GM21515 (cell line): ENCODE measurements around the gene ADAMTS1.

Experiments
- ATAC-seq: cut with Tn5 transposase; IDR thresholded peaks from one replicate; pipeline ENCODE4 v1.9.1; 2021; ENCODE audit not compliant: unreplicated experiment

ADAMTS1 gene

DNA sequence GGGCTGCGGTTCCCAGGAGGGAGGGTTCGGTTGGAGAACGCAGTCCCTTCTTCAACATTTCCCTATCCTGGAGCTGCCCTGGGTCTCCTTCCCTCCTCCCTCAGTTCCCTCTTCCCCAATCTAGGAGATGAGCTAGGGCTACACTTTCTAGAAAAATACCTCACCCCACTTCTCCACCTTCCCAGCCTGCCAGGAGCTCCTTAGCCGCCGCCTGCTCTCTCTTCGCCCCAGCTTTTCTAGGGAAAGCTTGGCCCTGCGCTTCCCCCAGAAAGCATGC lies 488 bp upstream of the ADAMTS1 start:
- ATAC-seq, result no peak

DNA sequence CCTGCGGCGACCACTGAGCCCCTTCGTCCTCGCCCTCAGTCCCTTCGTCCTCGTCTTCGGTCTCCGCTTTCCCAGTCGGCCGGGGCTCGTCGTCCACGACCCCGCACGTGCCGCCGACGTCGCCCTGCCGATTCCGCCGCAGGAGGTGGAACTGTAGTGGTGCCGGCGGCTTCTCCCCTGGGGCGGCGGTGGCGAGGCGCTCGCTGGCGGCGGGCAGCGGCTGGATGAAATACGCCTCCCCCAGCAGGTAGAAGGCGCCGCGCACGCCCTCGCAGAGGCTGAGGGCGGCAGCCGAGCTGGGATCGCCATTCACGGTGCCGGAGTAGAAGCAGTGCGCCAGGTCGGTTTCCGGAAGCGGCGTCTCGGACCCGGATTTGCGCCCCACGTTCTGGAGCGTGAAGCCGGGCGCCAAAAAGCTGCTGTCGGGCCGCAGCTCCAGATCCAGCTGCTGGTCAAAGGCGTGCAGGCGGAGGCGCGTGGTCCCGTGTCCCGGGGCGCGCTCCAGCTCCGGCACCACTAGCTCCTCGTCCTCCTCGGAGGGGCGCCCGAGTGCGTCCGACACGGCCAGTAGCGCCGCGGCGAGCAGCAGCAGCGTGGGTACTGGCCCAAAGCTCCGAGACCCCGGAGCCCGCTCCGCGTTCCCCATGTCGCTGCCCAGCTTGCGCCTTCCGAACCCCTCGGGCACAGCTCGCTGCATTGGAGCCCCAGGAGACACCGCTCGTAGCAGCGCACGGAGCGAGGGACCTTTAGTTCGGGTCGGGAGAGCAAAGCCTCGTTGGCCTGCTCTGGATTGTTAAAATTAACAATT lies 747 bp downstream of the ADAMTS1 start:
- no peak for ATAC-seq

DNA sequence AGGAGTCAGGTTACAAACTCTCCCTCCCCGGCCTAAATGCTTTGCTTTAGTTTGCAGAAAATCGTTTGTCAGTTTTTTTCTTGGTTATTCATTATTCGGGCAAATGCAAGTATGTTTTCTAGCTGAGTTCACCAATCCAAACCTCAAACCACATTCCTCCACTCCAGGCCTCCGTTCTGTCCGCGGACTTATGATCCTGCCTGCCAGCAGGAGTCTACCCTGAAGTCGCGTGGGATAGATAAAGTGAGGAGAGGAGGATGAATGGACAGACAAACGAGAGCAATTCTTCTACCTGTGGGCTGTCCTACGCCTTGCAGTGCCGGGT lies 1.3 kb downstream of the ADAMTS1 start:
- no peak for ATAC-seq

DNA sequence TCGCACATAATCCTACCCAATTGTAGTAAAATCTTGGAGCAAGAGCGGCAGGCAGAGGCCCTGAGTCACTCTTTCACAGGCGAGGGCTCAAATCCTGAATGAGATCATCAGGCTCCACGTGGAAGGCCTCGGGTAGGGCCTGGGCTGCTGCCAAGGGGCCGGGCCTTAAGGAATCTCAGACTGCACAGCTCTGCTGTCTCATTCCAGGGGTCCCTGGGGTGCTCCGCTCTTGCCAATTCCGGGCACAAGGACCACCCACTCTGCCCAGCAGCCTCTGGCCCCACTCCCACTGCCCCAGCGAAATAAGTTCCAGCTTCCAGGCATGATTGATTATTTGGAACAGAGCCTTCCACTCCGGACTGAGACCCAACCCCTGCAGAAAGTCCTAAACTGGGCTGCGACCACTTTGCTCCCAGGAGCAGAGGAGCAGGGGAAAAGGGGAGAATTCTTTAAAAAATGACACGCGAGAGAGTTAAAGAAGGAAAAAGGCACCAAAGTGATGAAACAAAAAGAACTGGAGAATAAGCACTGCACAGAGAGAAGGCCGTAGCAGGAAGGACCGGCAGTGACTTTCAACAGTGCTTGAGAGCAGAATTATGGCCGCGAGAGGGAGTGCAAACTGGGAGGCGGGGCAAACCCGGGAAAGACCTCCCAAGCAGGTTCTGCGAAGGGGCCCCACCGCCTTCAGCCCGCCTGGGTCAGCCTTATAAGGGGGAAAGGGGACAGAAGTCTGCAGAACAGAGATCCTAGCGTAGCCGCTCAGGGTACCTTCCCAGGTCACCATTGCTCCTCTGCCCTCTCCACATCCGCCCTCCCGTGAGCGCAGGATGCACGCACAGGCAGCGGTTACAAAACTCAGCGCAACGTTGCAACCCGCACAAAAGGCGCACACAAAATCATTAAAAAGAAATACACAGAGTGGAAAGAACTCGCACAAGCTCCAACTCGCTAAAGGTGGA lies 2.0 kb downstream of the ADAMTS1 start:
- ATAC-seq, result no peak

DNA sequence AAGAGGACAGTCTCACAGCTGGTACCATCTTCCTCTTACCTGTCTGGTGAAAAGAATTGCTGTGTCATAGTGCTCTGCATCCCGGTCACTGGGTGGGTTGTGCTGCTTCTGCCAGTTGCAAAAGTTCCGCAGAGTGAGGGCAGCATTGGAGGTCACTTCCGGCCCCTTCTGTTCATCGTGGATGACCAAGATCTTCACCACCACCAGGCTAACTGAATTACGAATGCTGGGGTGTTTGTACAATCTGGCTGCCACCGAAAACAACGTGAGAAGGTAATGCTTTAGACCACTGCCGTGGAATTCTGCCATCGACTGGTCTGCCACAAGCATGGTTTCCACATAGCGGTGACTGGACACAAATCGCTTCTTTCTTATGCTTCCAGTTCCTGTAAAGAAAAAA lies 2.9 kb downstream of the ADAMTS1 start:
- no peak for ATAC-seq

DNA sequence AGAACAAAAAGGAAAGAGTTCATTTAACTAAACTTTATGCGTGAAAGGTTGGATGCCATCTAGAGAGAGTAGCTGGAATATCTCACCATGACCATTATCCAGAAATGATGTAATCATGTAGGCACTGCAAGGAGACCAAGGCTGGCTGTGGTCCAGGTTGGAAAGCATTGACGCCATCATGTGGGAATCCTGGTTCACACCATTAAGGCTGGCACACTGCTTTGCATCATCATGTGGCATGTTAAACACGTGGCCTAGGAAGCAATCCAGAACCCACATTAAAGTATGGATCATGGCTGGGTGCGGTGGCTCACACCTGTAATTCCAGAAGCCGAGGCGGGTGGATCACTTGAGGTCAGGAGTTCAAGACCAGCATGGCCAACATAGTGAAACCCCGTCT lies 4.3 kb downstream of the ADAMTS1 start:
- no peak for ATAC-seq

DNA sequence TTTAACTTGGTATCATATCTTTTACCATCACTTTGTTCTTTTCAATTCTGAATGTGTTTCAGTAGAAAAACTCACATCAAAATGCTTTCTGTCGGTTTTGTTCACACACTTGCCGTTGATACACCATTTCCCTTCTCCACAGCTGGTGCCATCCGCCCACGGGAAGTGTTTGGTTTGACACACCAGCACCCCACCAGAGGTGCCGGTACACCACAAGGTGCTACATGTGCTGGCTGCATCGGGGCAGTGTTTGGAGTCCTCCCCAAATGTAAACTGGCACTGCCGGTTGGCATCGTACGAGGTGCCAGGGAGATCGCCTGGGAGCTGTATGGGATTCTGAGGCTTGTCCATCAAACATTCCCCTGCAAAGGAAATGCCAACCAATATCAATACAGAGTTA lies 5.0 kb downstream of the ADAMTS1 start:
- ATAC-seq, result no peak

DNA sequence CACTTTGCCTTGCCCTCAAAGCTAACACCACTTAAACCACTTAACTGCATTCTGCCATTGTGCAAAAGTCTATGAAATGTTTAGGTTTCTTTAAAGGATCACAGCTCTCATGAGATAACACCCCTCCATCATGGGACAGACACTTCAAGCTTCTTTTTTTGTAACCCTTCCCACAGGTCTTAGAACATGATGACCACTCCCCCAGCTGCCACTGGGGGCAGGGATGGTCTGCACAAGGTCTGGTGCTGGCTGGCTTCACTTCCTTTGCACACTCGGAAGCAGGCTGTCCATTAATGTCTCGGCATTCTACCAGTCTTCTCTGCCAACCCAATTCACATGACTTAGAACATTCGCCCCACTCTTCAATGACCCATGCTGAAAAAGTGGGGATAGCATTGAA lies 7.7 kb downstream of the ADAMTS1 start:
- ATAC-seq, result no peak

DNA sequence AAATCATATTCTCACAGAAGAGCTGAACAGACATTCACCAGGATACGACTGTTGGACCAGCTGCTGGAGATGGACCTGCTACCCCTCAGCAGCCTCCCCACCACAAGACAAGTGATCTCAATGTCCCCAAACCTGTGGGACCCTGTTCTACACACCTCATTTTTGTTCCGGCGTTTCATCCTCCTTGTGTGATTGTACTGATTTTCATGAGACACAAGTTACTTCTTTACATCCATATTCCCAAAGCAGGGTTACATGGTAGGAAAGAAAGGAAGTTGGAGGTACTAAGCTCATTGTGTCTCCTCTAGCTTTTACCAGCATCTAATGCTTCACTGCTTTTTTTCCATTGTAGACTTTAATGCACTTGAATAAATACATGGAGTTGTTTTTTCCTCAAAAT lies 8.7 kb downstream of the ADAMTS1 start:
- no peak for ATAC-seq

DNA sequence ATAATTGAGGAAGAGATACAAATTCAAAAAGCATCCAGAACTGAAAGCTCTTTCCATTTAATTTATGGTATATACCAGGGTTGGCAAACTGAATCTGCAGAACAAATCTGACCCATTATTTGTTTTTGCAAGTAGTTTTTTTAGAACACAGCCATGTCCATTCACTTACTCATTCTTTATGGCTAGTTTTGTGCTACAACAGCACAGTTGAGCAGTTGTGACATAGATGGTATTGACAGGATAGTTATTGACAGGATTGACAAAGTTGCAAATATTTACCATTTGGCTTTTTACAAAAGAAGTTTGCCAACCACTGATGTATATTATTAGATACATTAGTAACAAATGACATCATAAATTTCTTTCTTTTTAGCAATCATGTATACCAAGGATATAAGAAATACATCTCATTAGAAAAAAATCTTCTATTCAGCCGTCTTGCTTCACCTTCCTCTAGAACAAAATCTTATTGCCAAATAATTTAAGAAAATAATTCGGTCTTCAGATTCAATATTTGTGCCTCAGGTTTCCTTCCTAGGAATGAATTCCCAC lies 9.4 kb downstream of the ADAMTS1 start:
- ATAC-seq, result no peak

DNA sequence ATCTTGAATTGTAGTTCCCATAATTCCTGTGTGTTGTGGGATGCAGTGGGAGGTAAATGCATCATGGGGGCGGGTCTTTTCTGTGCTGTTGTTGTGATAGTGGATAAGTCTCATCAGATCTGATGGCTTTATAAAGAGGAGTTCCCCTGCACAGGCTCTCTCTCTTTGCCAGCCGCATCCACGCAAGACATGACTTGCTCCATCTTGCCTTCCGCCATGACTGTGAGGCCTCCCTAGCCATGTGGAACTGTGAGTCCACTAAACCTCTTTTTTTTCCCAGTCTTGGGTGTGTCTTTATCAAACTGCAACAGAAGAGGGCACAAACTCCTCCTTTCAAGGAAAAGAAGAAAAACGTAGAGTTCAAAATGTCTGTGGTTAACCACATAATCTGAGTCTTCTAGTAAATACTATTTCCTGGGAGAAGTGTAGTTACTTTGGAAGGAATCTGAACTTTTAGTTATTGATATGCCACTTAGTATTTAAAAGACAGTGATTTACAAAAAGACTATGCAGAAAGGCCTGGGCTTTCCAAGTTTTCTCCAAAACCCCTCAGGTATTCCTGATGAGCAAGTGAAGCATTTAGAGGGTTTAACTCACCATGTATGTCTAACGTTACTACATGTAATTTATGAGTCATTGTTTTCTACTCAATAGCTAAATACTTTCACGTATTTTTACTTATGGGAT lies 10.0 kb downstream of the ADAMTS1 start:
- no peak for ATAC-seq

DNA sequence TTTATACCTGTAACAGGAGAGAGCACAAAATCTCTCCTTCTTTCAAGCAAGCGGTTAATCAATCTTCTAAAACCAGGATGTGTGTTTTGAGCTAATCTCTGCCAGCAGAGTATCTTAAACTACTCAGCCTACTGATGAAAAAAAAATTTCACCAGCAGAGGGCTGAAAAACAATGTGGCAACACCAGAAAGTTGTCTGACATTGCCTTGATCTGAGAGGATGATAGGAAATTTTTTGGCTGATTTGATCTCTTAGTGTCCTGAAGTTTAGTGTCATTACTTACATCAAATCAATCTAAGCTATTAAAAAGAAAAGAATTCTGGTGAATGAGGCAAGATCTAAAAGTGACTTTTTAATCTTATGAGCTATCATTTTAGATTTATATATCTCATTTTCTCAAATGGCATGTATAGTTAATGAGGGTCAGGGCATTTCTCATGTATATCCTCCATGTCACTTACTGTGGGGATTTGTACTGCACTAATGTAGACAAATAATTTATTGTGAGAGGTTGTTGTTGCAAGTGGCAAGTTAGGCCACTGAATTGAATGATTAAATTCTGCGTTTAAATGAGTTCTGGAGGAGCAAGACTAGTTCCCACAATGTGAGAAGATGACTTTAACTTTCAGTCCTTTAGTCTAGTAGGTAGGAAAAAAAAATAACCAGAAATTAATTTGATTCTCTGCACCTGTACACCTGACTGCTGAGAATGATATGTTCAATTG lies 10.9 kb downstream of the ADAMTS1 start:
- ATAC-seq, result no peak

DNA sequence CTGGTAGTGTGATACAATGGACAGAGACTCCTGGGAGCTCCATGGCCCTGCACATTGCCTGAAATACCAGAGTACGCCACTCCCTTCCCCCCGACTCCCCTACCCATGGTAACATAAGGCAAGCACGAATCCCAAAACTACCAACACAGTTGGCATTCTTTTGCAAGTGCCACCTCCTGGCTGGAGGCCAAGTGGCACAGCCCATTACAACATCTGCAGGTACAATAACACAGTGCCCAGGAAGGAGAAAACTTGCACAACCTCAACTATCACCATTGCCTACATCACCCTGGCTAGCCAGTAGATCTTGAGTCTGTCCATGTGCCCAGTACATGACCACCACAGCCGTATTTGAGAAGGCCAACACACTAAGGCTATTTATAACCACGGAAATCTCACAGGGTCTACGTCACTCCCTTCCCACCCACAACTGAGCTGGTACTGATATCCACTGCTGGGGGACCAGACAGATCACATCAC lies 11.7 kb downstream of the ADAMTS1 start:
- no peak for ATAC-seq

DNA sequence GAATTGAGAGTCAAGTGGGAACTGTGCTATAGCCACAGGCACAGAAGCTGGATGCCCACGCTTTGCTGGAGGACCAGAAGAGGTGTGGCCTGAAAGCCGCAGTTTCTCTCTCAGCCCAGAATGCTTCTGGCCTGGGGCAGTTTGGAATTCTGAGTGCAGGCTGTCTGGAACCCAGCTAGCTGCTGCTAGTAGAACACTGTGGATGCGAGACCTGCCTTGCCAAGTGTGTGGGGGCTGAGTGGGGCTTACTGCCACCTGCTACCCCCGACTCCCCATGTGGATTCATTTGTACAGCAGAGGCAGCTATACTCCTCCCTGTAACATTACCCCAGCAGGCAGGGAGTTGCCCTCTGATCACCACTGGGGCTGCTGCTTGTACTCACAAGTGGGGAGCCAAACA lies 12.2 kb downstream of the ADAMTS1 start:
- ATAC-seq, result no peak

DNA sequence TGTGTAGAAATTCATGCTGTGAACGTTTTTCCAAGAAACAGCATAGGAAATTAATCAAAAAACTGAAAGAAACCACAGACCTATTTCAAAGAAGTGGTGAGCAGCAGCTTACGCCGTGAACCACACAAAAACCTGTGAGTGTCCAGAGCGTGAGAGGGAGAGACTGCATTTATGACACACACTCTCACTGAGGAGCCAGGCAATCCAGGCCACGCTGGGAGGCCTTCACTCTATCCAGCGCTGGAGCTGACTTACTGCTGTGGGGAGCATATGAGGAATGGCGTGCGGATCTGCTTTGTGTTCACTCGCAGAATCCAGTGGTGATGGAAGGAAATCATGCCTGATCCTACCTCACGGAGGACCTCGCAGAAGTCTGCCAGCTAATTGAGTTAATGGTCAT lies 12.7 kb downstream of the ADAMTS1 start:
- no peak for ATAC-seq

DNA sequence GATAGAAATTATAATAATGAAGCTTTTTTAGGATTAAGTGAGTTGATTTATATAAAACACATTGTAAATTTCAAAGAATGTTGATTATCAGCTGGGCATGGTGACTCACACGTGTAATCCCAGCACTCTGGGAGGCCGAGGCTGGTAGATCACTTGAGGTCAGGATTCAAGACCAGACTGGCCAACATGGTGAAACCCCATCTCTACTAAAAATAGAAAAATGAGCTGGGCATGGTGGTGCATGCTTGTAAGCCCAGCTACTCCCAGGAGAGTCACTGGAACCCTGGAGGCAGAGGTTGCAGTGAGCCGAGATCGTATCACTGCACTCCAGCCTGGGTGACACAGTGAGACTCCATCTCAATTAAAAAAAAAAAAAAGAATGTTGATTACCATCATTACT lies 18.4 kb downstream of the ADAMTS1 start:
- ATAC-seq, result no peak

DNA sequence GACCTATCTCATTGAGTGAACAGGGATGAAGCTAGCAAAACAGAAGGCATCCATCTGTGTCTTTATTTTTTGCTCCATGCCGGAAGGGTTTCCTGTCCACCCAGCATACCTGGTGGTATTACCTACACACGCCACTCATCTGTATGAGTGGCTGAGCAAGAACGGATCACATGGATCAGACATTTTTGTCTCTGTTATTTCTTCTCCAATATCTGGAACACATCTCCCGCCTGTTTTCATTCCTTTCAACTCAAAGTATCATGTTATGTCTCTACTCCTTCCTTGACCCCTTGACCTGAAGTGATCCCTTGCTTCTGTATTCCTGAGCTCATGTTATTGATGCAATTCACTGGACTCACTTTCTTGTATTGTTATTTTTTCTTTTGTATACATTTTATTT lies 24.7 kb downstream of the ADAMTS1 start:
- ATAC-seq, result no peak

DNA sequence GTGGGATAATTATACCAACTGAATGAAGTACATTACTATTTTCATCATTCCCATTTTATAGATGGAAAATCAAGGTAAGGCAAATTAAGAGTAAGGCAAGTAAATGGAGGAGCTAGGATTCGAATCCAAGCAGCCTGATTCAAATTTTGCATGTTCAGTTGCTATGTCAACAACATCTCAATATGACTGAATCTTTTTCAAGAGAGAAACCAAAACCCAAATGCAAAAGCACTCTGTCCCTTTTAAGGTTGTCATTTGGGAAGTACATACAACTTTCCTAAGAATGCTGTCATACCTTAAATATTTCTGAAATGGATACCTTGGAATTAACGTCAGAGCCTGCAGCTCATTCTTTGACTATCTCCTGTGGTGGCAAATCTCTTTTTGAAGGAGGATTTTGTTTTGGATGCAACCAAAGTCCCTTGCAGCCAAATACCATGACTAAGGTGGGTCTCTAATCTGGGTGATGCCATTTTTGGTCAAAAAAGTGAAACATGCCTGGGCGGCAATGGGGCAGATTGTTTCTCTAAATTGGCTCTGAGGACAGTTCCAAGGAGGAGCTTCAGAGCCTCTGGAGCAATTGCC lies 25.4 kb downstream of the ADAMTS1 start:
- ATAC-seq, result no peak

DNA sequence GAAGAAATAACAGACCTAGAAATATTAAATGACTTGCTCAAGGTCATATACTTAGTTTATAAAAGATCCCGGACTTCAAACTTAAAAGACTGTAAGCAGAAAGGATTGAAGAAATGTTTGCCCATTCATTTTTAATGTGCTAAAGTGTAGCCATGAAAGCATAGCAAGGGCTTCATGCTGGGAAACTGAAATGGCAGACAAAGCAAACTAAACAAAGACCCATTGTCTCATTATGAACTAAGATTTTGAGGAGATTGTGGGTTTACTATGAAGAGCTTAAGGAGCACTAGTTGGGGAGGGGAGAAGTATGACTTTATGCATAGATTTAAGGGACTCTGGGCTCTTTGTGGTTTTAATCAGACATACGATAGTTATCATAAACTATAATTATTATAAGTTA lies 26.3 kb downstream of the ADAMTS1 start:
- ATAC-seq, result no peak

DNA sequence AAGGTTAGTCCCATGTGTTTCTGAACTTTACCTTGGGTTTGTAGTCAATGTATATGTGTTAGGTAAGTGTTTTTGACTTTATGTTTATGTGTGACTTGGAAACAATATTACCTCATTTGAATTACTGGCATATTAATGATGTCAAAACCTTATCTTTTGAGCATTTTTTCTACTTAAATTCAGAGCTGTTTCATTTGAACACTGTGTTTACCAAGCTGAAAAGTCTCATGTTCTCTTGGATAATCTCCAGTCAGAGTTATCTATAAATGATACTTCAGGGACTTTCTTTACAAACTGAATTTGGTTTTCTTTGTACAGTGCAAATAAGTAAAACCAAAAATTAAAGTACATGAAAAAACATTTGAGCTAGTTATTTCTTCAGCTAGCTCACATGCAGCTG lies 30.0 kb downstream of the ADAMTS1 start:
- no peak for ATAC-seq

DNA sequence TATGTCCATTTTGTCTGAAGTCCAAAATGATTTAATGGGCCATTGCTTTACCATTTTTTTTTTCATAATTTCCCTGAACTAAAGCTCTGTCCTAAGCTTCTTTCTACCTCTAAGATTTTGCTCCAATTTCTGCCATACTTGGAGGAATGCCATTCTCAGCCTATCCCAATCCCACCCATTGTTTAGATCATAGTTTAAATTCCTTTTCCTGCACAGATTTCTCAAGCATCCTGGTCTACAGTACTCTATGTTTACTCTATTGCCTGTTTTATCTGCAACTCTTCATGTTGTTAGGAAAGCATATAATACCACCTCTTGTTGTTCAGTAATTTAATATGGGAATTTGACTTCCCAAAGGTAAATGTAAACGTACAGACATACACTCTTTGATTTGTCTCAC lies 30.8 kb downstream of the ADAMTS1 start:
- no peak for ATAC-seq
